HEK293 (cell line): ENCODE results near the gene PPID.

Experiments
- ZNF660 ChIP-seq: fragments of 450-650 bp; IDR thresholded peaks from 2 replicates; pipeline ENCODE4 v1.5.1; 2018; ENCODE audit warnings: missing biosample characterization, mild to moderate bottlenecking, missing genetic modification characterization
- TF ChIP-seq, protein P1 (sequence below): fragments of 450-650 bp; formaldehyde crosslinking; IDR thresholded peaks from 2 replicates; pipeline ENCODE4 v1.5.1; 2017; ENCODE audit warnings: missing biosample characterization, missing genetic modification characterization
- TF ChIP-seq, protein P2 (sequence below): fragments of 450-650 bp; formaldehyde crosslinking; IDR thresholded peaks from 2 replicates; pipeline ENCODE4 v1.5.1; 2017; ENCODE audit warnings: missing biosample characterization, missing genetic modification characterization

DNA sequence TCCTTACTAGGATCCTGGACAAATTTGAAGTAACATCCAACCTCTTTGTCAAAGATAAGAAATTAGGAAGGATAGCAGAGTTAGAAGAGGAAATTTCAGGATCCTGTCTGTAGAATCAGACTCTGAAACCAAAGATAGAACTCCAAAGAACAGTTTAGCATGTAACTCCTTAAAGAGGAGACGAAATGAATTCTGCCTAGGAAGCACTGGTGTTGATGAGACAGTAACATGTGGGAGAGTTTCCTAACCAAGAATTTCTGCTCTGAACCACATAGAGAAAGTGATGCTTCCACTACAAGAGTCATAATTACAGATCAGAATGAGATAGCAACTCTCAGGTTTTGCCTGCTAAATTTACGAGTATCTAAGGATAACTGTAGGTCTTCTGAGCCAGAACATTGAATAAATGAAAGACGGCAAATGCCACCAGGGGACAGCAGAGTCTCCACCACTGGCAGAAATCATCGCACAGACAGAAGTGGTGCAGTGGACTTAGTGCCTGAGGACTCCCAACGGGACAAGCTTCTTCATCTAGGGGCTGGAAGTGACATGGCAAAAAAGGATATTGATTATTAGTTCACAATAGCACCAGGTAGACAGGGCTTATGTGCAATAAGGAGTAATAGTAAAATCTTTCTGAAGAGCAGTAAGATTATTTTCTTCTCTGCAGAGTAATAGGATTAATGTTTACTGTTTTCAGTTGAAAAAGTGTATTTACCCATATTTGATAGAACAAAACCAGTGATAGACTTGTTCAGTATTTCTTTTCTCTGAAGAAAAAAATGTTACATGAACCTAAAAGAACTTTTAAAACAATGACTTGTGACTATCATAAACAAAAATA lies 6.7 kb upstream of the PPID start:
- TF ChIP-seq, protein P1, sequence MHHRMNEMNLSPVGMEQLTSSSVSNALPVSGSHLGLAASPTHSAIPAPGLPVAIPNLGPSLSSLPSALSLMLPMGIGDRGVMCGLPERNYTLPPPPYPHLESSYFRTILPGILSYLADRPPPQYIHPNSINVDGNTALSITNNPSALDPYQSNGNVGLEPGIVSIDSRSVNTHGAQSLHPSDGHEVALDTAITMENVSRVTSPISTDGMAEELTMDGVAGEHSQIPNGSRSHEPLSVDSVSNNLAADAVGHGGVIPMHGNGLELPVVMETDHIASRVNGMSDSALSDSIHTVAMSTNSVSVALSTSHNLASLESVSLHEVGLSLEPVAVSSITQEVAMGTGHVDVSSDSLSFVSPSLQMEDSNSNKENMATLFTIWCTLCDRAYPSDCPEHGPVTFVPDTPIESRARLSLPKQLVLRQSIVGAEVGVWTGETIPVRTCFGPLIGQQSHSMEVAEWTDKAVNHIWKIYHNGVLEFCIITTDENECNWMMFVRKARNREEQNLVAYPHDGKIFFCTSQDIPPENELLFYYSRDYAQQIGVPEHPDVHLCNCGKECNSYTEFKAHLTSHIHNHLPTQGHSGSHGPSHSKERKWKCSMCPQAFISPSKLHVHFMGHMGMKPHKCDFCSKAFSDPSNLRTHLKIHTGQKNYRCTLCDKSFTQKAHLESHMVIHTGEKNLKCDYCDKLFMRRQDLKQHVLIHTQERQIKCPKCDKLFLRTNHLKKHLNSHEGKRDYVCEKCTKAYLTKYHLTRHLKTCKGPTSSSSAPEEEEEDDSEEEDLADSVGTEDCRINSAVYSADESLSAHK (tag by site-specific recombination) = no peak
- TF ChIP-seq, protein P2, sequence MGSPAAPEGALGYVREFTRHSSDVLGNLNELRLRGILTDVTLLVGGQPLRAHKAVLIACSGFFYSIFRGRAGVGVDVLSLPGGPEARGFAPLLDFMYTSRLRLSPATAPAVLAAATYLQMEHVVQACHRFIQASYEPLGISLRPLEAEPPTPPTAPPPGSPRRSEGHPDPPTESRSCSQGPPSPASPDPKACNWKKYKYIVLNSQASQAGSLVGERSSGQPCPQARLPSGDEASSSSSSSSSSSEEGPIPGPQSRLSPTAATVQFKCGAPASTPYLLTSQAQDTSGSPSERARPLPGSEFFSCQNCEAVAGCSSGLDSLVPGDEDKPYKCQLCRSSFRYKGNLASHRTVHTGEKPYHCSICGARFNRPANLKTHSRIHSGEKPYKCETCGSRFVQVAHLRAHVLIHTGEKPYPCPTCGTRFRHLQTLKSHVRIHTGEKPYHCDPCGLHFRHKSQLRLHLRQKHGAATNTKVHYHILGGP (tag by site-specific recombination) = no peak
- no peak for TF ChIP-seq ZNF660 (tag by site-specific recombination)
